SK-N-SH treated with all-trans-retinoic acid at 6 μM for 48 hours (cell line): ENCODE measurements around the gene IQGAP3.

Source experiments
- ATAC-seq: fragments of 200-7000 bp; cut with Tn5 transposase; 3 replicates; pipeline ENCODE4 v1.9.1; 2020; ENCODE audit warnings: mild to moderate bottlenecking, moderate library complexity
- ARNTL ChIP-seq: fragments of 450-650 bp; formaldehyde crosslinking; IDR thresholded peaks from 2 replicates; pipeline ENCODE4 v1.5.0; 2020; ENCODE audit warnings: low read depth, mild to moderate bottlenecking, moderate library complexity, borderline replicate concordance
- CSDC2 ChIP-seq: fragments of 250-450 bp; sonication (Bioruptor Pico); IDR thresholded peaks from 2 replicates; pipeline ENCODE4 v1.5.0; 2020; ENCODE audit warnings: mild to moderate bottlenecking, moderate library complexity
- ESRRG ChIP-seq: fragments of 250-450 bp; sonication (Bioruptor Pico); IDR thresholded peaks from 2 replicates; pipeline ENCODE4 v1.6.1; 2021; ENCODE audit warnings: mild to moderate bottlenecking
- GLIS3 ChIP-seq: fragments of 250-450 bp; sonication (Bioruptor Pico); IDR thresholded peaks from 2 replicates; pipeline ENCODE4 v1.5.0; 2020; ENCODE audit warnings: mild to moderate bottlenecking, moderate library complexity
- ISL1 ChIP-seq: fragments of 250-450 bp; sonication (Bioruptor Pico); IDR thresholded peaks from 2 replicates; pipeline ENCODE4 v2.1.2; 2022; ENCODE audit warnings: mild to moderate bottlenecking, moderate library complexity
- OSR1 ChIP-seq: fragments of 250-450 bp; sonication (Bioruptor Pico); IDR thresholded peaks from 2 replicates; pipeline ENCODE4 v1.8.0; 2022; ENCODE audit warnings: moderate library complexity, mild to moderate bottlenecking, inconsistent platforms
- PPARA ChIP-seq: fragments of 250-450 bp; sonication (Bioruptor Pico); IDR thresholded peaks from 2 replicates; pipeline ENCODE4 v1.5.0; 2020; ENCODE audit warnings: mild to moderate bottlenecking, borderline replicate concordance
- SNAI2 ChIP-seq: fragments of 250-450 bp; sonication (Bioruptor Pico); IDR thresholded peaks from 2 replicates; pipeline ENCODE4 v1.5.0; 2020; ENCODE audit warnings: mild to moderate bottlenecking, moderate library complexity
- TOX ChIP-seq: fragments of 250-450 bp; sonication (Bioruptor Pico); IDR thresholded peaks from 2 replicates; pipeline ENCODE4 v1.8.0; 2021; ENCODE audit warnings: mild to moderate bottlenecking, moderate library complexity, borderline replicate concordance
- ZC3H10 ChIP-seq: fragments of 250-450 bp; sonication (Bioruptor Pico); IDR thresholded peaks from 2 replicates; pipeline ENCODE4 v1.5.1; 2021; ENCODE audit warnings: mild to moderate bottlenecking, moderate library complexity
- ZFP3 ChIP-seq: fragments of 250-450 bp; sonication (Bioruptor Pico); IDR thresholded peaks from 2 replicates; pipeline ENCODE4 v1.5.0; 2020; ENCODE audit warnings: mild to moderate bottlenecking, moderate library complexity
- ZFP30 ChIP-seq: fragments of 450-650 bp; formaldehyde crosslinking; IDR thresholded peaks from 2 replicates; pipeline ENCODE4 v1.5.0; 2022; ENCODE audit warnings: mild to moderate bottlenecking, moderate library complexity
- ZNF565 ChIP-seq: fragments of 450-650 bp; formaldehyde crosslinking; conservative IDR thresholded peaks from 2 replicates; pipeline ENCODE4 v1.5.0; 2020; ENCODE audit warnings: low read depth, mild to moderate bottlenecking, moderate library complexity
- ZNF70 ChIP-seq: fragments of 450-650 bp; formaldehyde crosslinking; IDR thresholded peaks from 2 replicates; pipeline ENCODE4 v1.5.0; 2020; ENCODE audit warnings: mild to moderate bottlenecking, moderate library complexity
- TF ChIP-seq, protein P1 (sequence below): fragments of 250-450 bp; sonication (Bioruptor Pico); IDR thresholded peaks from 2 replicates; pipeline ENCODE4 v1.5.1; 2021; ENCODE audit warnings: mild to moderate bottlenecking, moderate library complexity
- TF ChIP-seq, protein P2 (sequence below): fragments of 250-450 bp; sonication (Bioruptor Pico); IDR thresholded peaks from 2 replicates; pipeline ENCODE4 v1.8.0; 2021; ENCODE audit warnings: low read depth, mild to moderate bottlenecking, moderate library complexity, borderline replicate concordance
- TF ChIP-seq, protein P3 (sequence below): fragments of 250-450 bp; sonication (Bioruptor Pico); IDR thresholded peaks from 2 replicates; pipeline ENCODE4 v1.5.0; 2020; ENCODE audit warnings: mild to moderate bottlenecking, moderate library complexity
- TF ChIP-seq, protein P4 (sequence below): fragments of 250-450 bp; sonication (Bioruptor Pico); IDR thresholded peaks from 2 replicates; pipeline ENCODE4 v1.8.0; 2020; ENCODE audit warnings: mild to moderate bottlenecking, moderate library complexity, borderline replicate concordance

The IQGAP3 gene

DNA sequence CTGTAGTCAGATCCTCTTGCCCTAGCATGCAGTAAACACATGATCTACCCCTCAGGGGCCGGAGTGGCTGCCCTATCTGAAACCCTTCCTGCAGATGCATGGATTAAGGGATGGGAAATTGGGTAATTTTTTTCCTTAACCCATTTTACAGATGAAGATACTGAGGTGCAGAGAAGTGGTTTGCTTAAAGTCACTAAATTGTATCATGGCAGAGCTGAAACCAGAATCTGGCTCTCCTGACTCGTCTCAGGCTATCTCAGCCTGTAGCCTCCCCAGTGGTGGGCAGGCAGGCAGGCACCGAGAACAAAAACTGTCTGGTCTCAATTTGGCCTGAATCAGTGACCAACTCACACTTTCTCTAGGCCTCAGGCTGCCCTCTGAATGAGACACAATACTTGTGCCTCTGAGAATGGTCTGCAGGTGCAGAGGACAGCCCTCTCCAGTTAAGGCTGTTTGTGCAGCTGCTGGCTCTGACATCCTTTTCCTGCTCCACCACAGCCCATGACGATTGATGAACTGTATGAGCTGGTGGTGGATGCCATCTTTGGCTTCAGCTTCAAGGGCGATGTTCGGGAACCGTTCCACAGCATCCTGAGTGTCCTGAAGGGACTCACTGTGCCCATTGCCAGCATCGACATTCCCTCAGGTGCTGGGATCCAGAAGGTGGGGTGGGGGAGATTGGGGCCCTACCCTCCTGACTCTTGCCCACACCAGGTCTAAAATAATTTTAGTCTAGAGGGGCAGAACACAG, 20.7 kb upstream of the IQGAP3 start:
- ATAC-seq: no peak
- TF ChIP-seq TOX (CRISPR knock-in tag): peak; percentile 24; the same call in 1 of the 2 replicates
- no peak for TF ChIP-seq SNAI2 (CRISPR knock-in tag)
- TF ChIP-seq ZNF565 (CRISPR knock-in tag): no peak
- no peak for TF ChIP-seq ISL1 (CRISPR knock-in tag)
- TF ChIP-seq ARNTL: no peak

DNA sequence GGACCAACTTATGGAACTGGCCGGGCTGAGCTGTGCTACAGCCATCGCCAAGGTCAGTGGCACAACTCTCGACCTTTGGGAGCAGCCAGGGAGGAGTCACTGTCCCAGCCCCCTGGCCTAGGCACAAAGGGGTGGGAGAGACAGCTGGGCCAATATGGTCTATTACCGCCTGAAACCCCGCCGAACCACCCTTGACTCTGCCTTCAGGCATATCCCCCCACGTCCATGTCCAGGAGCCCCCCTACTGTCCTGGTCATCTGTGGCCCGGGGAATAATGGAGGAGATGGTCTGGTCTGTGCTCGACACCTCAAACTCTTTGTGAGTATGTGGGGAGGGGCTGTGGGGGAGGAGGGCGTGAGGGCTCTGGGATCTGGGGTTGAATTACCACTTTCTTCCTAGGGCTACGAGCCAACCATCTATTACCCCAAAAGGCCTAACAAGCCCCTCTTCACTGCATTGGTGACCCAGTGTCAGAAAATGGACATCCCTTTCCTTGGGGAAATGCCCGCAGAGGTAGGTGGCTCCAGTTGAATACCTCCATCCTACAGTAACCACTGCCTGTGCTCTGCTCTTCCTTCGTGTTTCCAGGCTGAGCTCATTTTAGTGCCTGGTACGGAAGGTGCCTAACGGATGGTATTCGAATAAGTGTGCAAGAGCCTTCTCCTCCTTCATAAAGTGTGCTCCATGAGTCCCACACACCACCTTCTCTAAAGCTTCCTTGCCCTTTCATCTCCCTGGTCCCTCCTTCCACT, 20.0 kb upstream of the IQGAP3 start:
- ATAC-seq: peak; percentile 13
- no peak for TF ChIP-seq ISL1 (CRISPR knock-in tag)
- TF ChIP-seq, protein P1, sequence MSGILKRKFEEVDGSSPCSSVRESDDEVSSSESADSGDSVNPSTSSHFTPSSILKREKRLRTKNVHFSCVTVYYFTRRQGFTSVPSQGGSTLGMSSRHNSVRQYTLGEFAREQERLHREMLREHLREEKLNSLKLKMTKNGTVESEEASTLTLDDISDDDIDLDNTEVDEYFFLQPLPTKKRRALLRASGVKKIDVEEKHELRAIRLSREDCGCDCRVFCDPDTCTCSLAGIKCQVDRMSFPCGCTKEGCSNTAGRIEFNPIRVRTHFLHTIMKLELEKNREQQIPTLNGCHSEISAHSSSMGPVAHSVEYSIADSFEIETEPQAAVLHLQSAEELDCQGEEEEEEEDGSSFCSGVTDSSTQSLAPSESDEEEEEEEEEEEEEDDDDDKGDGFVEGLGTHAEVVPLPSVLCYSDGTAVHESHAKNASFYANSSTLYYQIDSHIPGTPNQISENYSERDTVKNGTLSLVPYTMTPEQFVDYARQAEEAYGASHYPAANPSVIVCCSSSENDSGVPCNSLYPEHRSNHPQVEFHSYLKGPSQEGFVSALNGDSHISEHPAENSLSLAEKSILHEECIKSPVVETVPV: 0 out of 2 replicates have a peak, but pooled peaks have one; percentile 14
- TF ChIP-seq, all 23 proteins: peak for 1

DNA sequence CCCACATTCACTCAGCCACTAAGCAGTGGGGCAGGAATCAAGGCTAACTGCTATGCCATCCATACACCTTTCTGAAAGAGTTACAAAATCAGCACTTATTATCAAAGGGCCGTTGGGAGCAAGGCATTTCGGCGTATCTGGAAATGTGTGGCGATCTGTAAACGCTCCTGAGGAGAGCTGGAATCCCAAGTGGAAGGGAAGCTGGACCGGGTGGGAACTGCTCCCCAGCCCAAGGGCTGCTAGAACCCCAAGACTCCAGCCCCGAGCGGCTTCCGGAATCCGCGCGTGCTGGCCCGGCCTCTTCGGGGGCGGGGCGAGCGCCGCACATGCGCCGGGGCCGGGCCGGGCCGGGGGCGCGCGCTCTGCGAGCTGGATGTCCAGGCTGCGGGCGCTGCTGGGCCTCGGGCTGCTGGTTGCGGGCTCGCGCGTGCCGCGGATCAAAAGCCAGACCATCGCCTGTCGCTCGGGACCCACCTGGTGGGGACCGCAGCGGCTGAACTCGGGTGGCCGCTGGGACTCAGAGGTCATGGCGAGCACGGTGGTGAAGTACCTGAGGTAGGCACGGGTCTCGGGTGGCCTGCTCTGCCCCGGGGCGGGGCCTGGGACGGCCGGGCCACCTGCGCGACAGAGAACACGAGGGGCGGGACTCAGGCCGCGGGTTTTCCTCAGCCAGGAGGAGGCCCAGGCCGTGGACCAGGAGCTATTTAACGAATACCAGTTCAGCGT, 19.2 kb upstream of the IQGAP3 start, which contains the start of gene NAXE:
TSS of gene NAXE (plus strand) at position 345 of the 726 bp plus-strand sequence. CDS start at position 374, 29 bp downstream.
- ATAC-seq: peak; percentile 92
- TF ChIP-seq, protein P2, sequence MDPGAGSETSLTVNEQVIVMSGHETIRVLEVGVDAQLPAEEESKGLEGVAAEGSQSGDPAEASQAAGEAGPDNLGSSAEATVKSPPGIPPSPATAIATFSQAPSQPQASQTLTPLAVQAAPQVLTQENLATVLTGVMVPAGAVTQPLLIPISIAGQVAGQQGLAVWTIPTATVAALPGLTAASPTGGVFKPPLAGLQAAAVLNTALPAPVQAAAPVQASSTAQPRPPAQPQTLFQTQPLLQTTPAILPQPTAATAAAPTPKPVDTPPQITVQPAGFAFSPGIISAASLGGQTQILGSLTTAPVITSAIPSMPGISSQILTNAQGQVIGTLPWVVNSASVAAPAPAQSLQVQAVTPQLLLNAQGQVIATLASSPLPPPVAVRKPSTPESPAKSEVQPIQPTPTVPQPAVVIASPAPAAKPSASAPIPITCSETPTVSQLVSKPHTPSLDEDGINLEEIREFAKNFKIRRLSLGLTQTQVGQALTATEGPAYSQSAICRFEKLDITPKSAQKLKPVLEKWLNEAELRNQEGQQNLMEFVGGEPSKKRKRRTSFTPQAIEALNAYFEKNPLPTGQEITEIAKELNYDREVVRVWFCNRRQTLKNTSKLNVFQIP (CRISPR knock-in tag): 0 out of 2 replicates have a peak, but pooled peaks have one; percentile 48
- TF ChIP-seq SNAI2 (CRISPR knock-in tag): no peak

DNA sequence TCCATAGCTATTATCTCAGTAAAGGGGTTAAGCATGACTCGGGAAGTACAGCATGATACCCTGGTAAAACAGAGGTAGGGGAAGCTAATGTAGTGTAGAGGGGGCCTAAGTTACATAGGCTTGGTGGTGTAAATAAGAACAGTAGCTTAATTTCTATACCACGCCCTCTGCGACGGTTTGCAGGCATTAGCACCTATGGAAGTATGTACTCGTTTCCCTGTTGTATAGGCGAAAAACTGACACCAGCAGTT, 18.7 kb upstream of the IQGAP3 start:
- TF ChIP-seq ISL1 (CRISPR knock-in tag) (no peak), PPARA (CRISPR knock-in tag) (no peak), ESRRG (CRISPR knock-in tag) (no peak), ZNF70 (CRISPR knock-in tag) (no peak)
- ATAC-seq: peak; percentile 6

DNA sequence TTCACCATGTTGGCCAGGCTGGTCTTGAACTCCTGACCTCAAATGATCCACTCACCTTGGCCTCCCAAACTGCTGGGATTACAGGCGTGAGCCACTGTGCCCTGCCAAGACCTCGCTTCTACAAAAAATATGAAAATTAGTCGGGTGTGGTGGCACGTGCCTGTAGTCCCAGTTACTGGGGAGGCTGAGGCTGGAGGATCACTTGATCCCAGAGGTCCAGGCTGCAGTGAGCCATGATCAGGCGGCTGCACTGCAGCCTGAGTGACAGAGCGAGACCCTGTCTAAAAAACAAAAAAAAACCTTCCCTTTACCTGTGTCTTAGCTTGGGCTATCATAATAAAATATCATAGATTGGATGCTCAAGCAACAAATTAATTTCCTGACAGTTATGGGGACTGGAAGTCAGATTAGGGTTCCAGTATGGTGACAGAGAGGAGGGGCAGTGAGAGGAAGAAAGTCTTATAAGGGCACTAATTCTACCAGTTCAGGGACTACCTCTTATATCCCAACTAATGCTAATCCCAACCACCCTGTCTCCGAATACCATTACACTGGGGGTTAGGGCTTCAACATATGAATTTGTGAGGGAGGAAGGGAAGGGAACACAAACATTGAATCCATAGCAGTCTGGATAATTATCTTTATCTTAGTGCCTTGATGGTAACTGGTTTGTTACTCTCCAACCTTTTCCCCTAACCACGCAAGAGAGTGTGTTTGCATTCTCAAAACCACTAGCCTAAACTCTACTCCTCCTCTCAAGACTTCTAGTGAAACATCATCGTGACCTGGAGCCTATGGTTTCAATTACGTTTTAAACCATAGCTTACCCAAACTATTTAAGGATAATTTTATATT, 18.2 kb upstream of the IQGAP3 start:
- TF ChIP-seq ZC3H10 (no peak), ARNTL (no peak), TOX (CRISPR knock-in tag) (no peak), PPARA (CRISPR knock-in tag) (no peak), ZFP30 (no peak), ZFP3 (no peak), ESRRG (CRISPR knock-in tag) (no peak), OSR1 (CRISPR knock-in tag) (no peak), ISL1 (CRISPR knock-in tag) (no peak), GLIS3 (CRISPR knock-in tag) (no peak), CSDC2 (CRISPR knock-in tag) (no peak)
- TF ChIP-seq, protein P3, sequence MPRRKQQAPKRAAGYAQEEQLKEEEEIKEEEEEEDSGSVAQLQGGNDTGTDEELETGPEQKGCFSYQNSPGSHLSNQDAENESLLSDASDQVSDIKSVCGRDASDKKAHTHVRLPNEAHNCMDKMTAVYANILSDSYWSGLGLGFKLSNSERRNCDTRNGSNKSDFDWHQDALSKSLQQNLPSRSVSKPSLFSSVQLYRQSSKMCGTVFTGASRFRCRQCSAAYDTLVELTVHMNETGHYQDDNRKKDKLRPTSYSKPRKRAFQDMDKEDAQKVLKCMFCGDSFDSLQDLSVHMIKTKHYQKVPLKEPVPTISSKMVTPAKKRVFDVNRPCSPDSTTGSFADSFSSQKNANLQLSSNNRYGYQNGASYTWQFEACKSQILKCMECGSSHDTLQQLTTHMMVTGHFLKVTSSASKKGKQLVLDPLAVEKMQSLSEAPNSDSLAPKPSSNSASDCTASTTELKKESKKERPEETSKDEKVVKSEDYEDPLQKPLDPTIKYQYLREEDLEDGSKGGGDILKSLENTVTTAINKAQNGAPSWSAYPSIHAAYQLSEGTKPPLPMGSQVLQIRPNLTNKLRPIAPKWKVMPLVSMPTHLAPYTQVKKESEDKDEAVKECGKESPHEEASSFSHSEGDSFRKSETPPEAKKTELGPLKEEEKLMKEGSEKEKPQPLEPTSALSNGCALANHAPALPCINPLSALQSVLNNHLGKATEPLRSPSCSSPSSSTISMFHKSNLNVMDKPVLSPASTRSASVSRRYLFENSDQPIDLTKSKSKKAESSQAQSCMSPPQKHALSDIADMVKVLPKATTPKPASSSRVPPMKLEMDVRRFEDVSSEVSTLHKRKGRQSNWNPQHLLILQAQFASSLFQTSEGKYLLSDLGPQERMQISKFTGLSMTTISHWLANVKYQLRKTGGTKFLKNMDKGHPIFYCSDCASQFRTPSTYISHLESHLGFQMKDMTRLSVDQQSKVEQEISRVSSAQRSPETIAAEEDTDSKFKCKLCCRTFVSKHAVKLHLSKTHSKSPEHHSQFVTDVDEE (CRISPR knock-in tag): no peak
- TF ChIP-seq, protein P4, sequence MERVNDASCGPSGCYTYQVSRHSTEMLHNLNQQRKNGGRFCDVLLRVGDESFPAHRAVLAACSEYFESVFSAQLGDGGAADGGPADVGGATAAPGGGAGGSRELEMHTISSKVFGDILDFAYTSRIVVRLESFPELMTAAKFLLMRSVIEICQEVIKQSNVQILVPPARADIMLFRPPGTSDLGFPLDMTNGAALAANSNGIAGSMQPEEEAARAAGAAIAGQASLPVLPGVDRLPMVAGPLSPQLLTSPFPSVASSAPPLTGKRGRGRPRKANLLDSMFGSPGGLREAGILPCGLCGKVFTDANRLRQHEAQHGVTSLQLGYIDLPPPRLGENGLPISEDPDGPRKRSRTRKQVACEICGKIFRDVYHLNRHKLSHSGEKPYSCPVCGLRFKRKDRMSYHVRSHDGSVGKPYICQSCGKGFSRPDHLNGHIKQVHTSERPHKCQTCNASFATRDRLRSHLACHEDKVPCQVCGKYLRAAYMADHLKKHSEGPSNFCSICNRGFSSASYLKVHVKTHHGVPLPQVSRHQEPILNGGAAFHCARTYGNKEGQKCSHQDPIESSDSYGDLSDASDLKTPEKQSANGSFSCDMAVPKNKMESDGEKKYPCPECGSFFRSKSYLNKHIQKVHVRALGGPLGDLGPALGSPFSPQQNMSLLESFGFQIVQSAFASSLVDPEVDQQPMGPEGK (CRISPR knock-in tag): no peak
- no peak for ATAC-seq
